GM12878 (cell line): ENCODE measurements around the gene CA10. TPM values are rescaled to one million over a fixed set of nuclear protein-coding genes. Genes with fewer than 3 reads are reported as not detected.

Source experiments
- ATAC-seq: fragments of 200-7000 bp; cut with Tn5 transposase; 3 replicates; pipeline ENCODE4 v1.9.1; 2020; ENCODE audit warnings: mild to moderate bottlenecking, moderate library complexity
- BruUV-seq: library from RNA; stranded (reverse); fragments of 400-500 nt; replicated peaks from 2 replicates; lab custom pipeline; 2021; lab: Mats Ljungman, UMichigan
- CTCF ChIA-PET: fragments of 300-600 bp; sonication (Branson Sonifier 250); formaldehyde crosslinking; extraction: SDS; loops from one replicate; lab custom pipeline; 2021; ENCODE audit warnings: inconsistent platforms; lab: Yijun Ruan, JAX
- POLR2A ChIA-PET: fragments of 350-600 bp; formaldehyde crosslinking; extraction: SDS; loops from one replicate; lab custom pipeline; 2021; ENCODE audit warnings: inconsistent platforms; lab: Charles Lee
- RAD21 ChIA-PET: fragments of 300-600 bp; sonication (Branson Sonifier 250); formaldehyde crosslinking; loops from one replicate; lab custom pipeline; 2023; ENCODE audit warnings: antibody characterized with exemption; ENCODE audit not compliant: unreplicated experiment; lab: Charles Lee
- SMC1A ChIA-PET: fragments of 300-600 bp; sonication (Branson Sonifier 250); formaldehyde crosslinking; loops from one replicate; lab custom pipeline; 2023; ENCODE audit not compliant: unreplicated experiment, uncharacterized antibody; lab: Charles Lee
- DNase-seq: peaks from one replicate; pipeline ENCODE4 v3.0.0-alpha.2; 2011; ENCODE audit warnings: low read depth, low spot score
- FAIRE-seq: peaks from 3 replicates; lab custom pipeline; 2011; peaks lifted over from hg19 to GRCh38; lab: Jason Lieb, UNC
- H2AFZ ChIP-seq: 2 replicates; pipeline ENCODE4 v1.6.0; 2011; ENCODE audit warnings: low read depth, low read length, control low read depth; ENCODE audit not compliant: control insufficient read depth
- H3K27ac ChIP-seq: 2 replicates; pipeline ENCODE4 v1.5.1; 2011; ENCODE audit warnings: control low read depth; ENCODE audit not compliant: control insufficient read depth, insufficient read depth
- H3K27me3 ChIP-seq, 2 experiments: replicated peaks in 1 of 2; 2 replicates each; pipeline versions ENCODE4 v1.6.0 to v1.6.1; 2011; ENCODE audit warnings: low read length in 1 of 2; ENCODE audit not compliant: control insufficient read depth in 2 of 2, insufficient read depth in 2 of 2
- H3K36me3 ChIP-seq, 2 experiments: 2 replicates each; pipeline ENCODE4 v1.5.1; 2011; ENCODE audit warnings: low read length in 1 of 2; ENCODE audit not compliant: control insufficient read depth in 2 of 2, insufficient read depth in 2 of 2
- H3K4me1 ChIP-seq: 2 replicates; pipeline ENCODE4 v1.6.1; 2011; ENCODE audit warnings: mild to moderate bottlenecking, low read length, moderate library complexity, mixed read lengths; ENCODE audit not compliant: control insufficient read depth, insufficient read depth
- H3K4me2 ChIP-seq: 2 replicates; pipeline ENCODE4 v1.6.0; 2011; ENCODE audit warnings: control low read depth; ENCODE audit not compliant: control insufficient read depth, insufficient read depth
- H3K4me3 ChIP-seq: fragments of 200-600 bp; sonication (generic); 2 replicates; pipeline ENCODE4 v1.5.1; 2016
- H3K79me2 ChIP-seq: 2 replicates; pipeline ENCODE4 v1.6.0; 2011; ENCODE audit warnings: low read length; ENCODE audit not compliant: control insufficient read depth, insufficient read depth
- H3K9ac ChIP-seq: 2 replicates; pipeline ENCODE4 v1.8.0; 2011; ENCODE audit warnings: low read length, control low read depth, mixed read lengths; ENCODE audit not compliant: control insufficient read depth, insufficient read depth
- H3K9me3 ChIP-seq: replicated peaks from 3 replicates; pipeline ENCODE4 v1.5.1; 2011; ENCODE audit warnings: mild to moderate bottlenecking, low read length; ENCODE audit not compliant: control insufficient read depth, insufficient read depth
- H4K20me1 ChIP-seq: 2 replicates; pipeline ENCODE4 v1.6.0; 2011; ENCODE audit not compliant: control insufficient read depth, insufficient read depth
- EED ChIP-seq: sonication (generic); IDR thresholded peaks from 2 replicates; pipeline ENCODE4 v1.6.1; 2016; ENCODE audit warnings: antibody characterized with exemption, low read depth
- MTA3 ChIP-seq: IDR thresholded peaks from 2 replicates; pipeline ENCODE4 v1.6.1; 2012; ENCODE audit warnings: low read length, inconsistent platforms, borderline replicate concordance
- POLR2AphosphoS5 ChIP-seq: IDR thresholded peaks from 2 replicates; pipeline ENCODE4 v1.6.1; 2011; ENCODE audit warnings: mild to moderate bottlenecking, low read length, inconsistent platforms
- RFX5 ChIP-seq: IDR thresholded peaks from 2 replicates; pipeline ENCODE4 v1.6.1; 2011; ENCODE audit warnings: low read depth, low read length, improper control_type of control experiment
- ZZZ3 ChIP-seq: IDR thresholded peaks from 2 replicates; pipeline ENCODE4 v1.6.1; 2011; ENCODE audit warnings: low read depth; ENCODE audit not compliant: control insufficient read depth, insufficient read length
- WGBS: methylation state at CpG from one replicate; pipeline ENCODE4 v1.1.6; 2016; ENCODE audit warnings: low lambda C conversion rate; ENCODE audit not compliant: insufficient replicate concordance, insufficient coverage; ENCODE audit errors: missing lambda C conversion rate; 5-methylcytosine and 5-hydroxymethylcytosine counted together
- in situ Hi-C: fragments of 300-500 bp; cut with MboI; formaldehyde crosslinking; loops from 9 replicates; pipeline ENCODE4 v1.14.3; 2018; ENCODE audit warnings: mixed read lengths
- intact Hi-C: fragments of 100-400 bp; cut with micrococcal nuclease; formaldehyde crosslinking; loops from one replicate; pipeline ENCODE4 v1.14.2; 2022; ENCODE audit not compliant: unreplicated experiment
- polyA plus RNA-seq, 11 experiments: library from polyadenylated mRNA; depleted of rRNA in 4 of 11; unstranded in 6 of 11; stranded (reverse) in 5 of 11; fragments of >200 nt; fragmentation: Nextera tagmentation in 4 of 11; fragmentation: Illumina TruSeq in 1 of 11; extraction: Ambion mirVana in 4 of 11; extraction: Trizol in 1 of 11; gene quantifications; 1 replicate in 1 of 11; 2 replicates in 10 of 11; pipeline versions ENCODE4 v1.2.1 to v1.2.3, GENCODE V29; 2011 to 2016; ENCODE audit warnings: inconsistent platforms in 2 of 11, missing spikeins in 2 of 11, low read depth in 1 of 11
- total RNA-seq, 4 experiments: library from RNA; depleted of rRNA in 3 of 4; stranded (reverse); fragments of >200 nt in 3 of 4; fragmentation: Illumina TruSeq in 1 of 4; extraction: Trizol in 1 of 4; gene quantifications; 2 replicates each; pipeline versions ENCODE4 v1.2.1 to v1.2.3, GENCODE V29; 2013 to 2021
- TF ChIP-seq, protein P1 (sequence below): fragments of 450-650 bp; IDR thresholded peaks from 2 replicates; pipeline ENCODE4 v1.6.1; 2017; ENCODE audit warnings: mild to moderate bottlenecking, moderate library complexity
- TF ChIP-seq, protein P2 (sequence below), 3 experiments: IDR thresholded peaks in 2 of 3; conservative IDR thresholded peaks in 1 of 3; 2 replicates each; pipeline ENCODE4 v1.5.1; 2011; ENCODE audit warnings: low read depth in 3 of 3, low read length in 3 of 3, mild to moderate bottlenecking in 3 of 3, control low read depth in 2 of 3, moderate library complexity in 2 of 3, inconsistent platforms in 1 of 3, mixed read lengths in 1 of 3; ENCODE audit not compliant: control insufficient read depth in 2 of 3, insufficient read depth in 1 of 3; ENCODE audit errors: extremely low read depth in 1 of 3

The CA10 gene
- total and polyA plus RNA-seq, 10 of the 15 experiments (the other 5 are each of a cell fraction or from before 2014, with no cell fraction given) = not detected

DNA sequence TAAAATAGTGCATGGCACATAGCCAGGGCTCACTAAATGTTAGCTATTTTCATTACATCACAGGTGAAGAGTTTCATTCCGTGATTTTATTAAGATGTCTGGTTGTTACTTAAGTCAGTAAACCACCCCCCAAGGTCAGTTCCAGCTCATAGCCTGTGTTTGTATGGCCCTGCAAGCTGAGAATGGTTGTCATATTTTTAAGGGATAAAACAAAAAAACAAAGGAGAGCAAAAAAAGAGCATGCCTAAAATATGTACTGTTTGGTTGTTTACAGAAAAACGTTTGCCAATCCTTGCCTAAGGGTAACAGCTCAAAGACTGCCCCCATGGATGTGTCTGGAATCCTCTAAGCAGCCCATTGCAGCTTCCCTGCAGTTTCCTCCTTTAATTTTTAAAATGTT lies 329.6 kb downstream of the CA10 start:
- no peak overlapping the region for H3K27ac ChIP-seq
- POLR2A ChIA-PET = no interaction called here
- SMC1A ChIA-PET = interaction anchor here (1.0 kb wide), 1 partner anchor 10 kb away, joined by 3 read pairs; no protein-coding TSS in a partner anchor
- intact Hi-C loops = no loop called here
- H3K4me3 ChIP-seq = no peak overlapping the region
- RAD21 ChIA-PET = no interaction called here
- H4K20me1 ChIP-seq = no peaks in the 10 kb centered on the region
- 5% methylated on average over 2 of the region's 2 CpGs for WGBS
- TF ChIP-seq, protein P1, sequence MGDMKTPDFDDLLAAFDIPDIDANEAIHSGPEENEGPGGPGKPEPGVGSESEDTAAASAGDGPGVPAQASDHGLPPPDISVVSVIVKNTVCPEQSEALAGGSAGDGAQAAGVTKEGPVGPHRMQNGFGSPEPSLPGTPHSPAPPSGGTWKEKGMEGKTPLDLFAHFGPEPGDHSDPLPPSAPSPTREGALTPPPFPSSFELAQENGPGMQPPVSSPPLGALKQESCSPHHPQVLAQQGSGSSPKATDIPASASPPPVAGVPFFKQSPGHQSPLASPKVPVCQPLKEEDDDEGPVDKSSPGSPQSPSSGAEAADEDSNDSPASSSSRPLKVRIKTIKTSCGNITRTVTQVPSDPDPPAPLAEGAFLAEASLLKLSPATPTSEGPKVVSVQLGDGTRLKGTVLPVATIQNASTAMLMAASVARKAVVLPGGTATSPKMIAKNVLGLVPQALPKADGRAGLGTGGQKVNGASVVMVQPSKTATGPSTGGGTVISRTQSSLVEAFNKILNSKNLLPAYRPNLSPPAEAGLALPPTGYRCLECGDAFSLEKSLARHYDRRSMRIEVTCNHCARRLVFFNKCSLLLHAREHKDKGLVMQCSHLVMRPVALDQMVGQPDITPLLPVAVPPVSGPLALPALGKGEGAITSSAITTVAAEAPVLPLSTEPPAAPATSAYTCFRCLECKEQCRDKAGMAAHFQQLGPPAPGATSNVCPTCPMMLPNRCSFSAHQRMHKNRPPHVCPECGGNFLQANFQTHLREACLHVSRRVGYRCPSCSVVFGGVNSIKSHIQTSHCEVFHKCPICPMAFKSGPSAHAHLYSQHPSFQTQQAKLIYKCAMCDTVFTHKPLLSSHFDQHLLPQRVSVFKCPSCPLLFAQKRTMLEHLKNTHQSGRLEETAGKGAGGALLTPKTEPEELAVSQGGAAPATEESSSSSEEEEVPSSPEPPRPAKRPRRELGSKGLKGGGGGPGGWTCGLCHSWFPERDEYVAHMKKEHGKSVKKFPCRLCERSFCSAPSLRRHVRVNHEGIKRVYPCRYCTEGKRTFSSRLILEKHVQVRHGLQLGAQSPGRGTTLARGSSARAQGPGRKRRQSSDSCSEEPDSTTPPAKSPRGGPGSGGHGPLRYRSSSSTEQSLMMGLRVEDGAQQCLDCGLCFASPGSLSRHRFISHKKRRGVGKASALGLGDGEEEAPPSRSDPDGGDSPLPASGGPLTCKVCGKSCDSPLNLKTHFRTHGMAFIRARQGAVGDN = no peak
- no peak for TF ChIP-seq MTA3
- no peak for TF ChIP-seq EED
- no peak for TF ChIP-seq POLR2AphosphoS5
- TF ChIP-seq ZZZ3 = no peak
- TF ChIP-seq, protein P2, sequence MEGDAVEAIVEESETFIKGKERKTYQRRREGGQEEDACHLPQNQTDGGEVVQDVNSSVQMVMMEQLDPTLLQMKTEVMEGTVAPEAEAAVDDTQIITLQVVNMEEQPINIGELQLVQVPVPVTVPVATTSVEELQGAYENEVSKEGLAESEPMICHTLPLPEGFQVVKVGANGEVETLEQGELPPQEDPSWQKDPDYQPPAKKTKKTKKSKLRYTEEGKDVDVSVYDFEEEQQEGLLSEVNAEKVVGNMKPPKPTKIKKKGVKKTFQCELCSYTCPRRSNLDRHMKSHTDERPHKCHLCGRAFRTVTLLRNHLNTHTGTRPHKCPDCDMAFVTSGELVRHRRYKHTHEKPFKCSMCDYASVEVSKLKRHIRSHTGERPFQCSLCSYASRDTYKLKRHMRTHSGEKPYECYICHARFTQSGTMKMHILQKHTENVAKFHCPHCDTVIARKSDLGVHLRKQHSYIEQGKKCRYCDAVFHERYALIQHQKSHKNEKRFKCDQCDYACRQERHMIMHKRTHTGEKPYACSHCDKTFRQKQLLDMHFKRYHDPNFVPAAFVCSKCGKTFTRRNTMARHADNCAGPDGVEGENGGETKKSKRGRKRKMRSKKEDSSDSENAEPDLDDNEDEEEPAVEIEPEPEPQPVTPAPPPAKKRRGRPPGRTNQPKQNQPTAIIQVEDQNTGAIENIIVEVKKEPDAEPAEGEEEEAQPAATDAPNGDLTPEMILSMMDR (IDR thresholded peaks at IDR 0.05 in 2 of 3, conservative IDR thresholded peaks at IDR 0.05 in 1 of 3; ENCODE audit: control insufficient read depth in 2 of 3, extremely low read depth in 1 of 3, insufficient read depth in 1 of 3, low read depth in 3 of 3, low read length in 3 of 3) = no peak
- no peak for TF ChIP-seq RFX5
- no peak overlapping the region for H3K9ac ChIP-seq
- H3K4me2 ChIP-seq = no peak overlapping the region
- DNase-seq = no peak
- no peak overlapping the region for H2AFZ ChIP-seq
- in situ Hi-C loops = no loop called here
- no TSS peak for BruUV-seq
- no peaks in the 10 kb centered on the region for H3K79me2 ChIP-seq
- CTCF ChIA-PET = interaction anchor here (0.6 to 1.2 kb wide), 2 partner anchors 11 to 343 kb away, joined by 3 read pairs; no protein-coding TSS in a partner anchor
- no peaks in the 10 kb centered on the region for H3K9me3 ChIP-seq
- H3K4me1 ChIP-seq = no peaks in the 10 kb centered on the region
- H3K27me3 ChIP-seq = no peaks in the 10 kb centered on the region
- H3K36me3 ChIP-seq = no peaks in the 10 kb centered on the region
- FAIRE-seq = no peak
- no peak for ATAC-seq
